ENCODE results near the gene FOXL2.

GRCh38 chr3:138976047-138976446 is 29.1 kb upstream of the FOXL2 start:
- no peak for TF ChIP-seq CTCF (IDR thresholded peaks at IDR 0.05)
- no peak for TF ChIP-seq POLR2A (IDR thresholded peaks at IDR 0.05)

Data from thyroid gland (tissue), 4 donors.